LNCaP clone FGC (cell line): ENCODE results near the gene ABCA3.

Experiments used
- DNase-seq: peaks from one replicate; pipeline ENCODE4 v3.0.0-alpha.2; 2011; ENCODE audit warnings: low read depth
- H3K4me3 ChIP-seq: 2 replicates; pipeline ENCODE4 v1.5.1; 2011; ENCODE audit warnings: mild to moderate bottlenecking, low read depth, low read length, control low read depth
- CTCF ChIP-seq: IDR thresholded peaks from 2 replicates; pipeline ENCODE4 v1.5.1; 2012; ENCODE audit warnings: mild to moderate bottlenecking; ENCODE audit not compliant: control insufficient read depth, insufficient read depth; ENCODE audit errors: extremely low read depth

ABCA3 gene

GRCh38 chr16:2383501-2383900 is 43.0 kb upstream of the ABCA3 start:
- DNase-seq = no peak
- no peak for TF ChIP-seq CTCF
- no peak overlapping the region for H3K4me3 ChIP-seq

- TF ChIP-seq CTCF = no peak
- H3K4me3 ChIP-seq = no peak overlapping the region
- no peak for DNase-seq
Observed at GRCh38 chr16:2374644-2375043, 34.1 kb upstream of the ABCA3 start.

- TF ChIP-seq CTCF = no peak
- no peak overlapping the region for H3K4me3 ChIP-seq
- DNase-seq = no peak
Observed at GRCh38 chr16:2373176-2373575, 32.6 kb upstream of the ABCA3 start.

GRCh38 chr16:2372684-2373083 is 32.2 kb upstream of the ABCA3 start:
- no peak overlapping the region for H3K4me3 ChIP-seq
- no peak for TF ChIP-seq CTCF
- DNase-seq = no peak

GRCh38 chr16:2371421-2371820 is 30.9 kb upstream of the ABCA3 start:
- no peak for DNase-seq
- no peak for TF ChIP-seq CTCF
- H3K4me3 ChIP-seq = no peak overlapping the region

GRCh38 chr16:2370721-2371120 is 30.2 kb upstream of the ABCA3 start:
- no peak overlapping the region for H3K4me3 ChIP-seq
- no peak for DNase-seq
- no peak for TF ChIP-seq CTCF

- no peak for TF ChIP-seq CTCF
Observed at GRCh38 chr16:2366660-2367309, 26.3 kb upstream of the ABCA3 start.

More at GRCh38 chr16:2366660-2367309, 26.3 kb upstream of the ABCA3 start:
- no peak overlapping the region for H3K4me3 ChIP-seq
- no peak for DNase-seq
